ENCODE results near the gene NMT1. TPM values are rescaled to one million over a fixed set of nuclear protein-coding genes. Genes with fewer than 3 reads are reported as not detected.

Gene NMT1
- total and polyA plus RNA-seq, 2 donors, result 31.4 to 50.1 TPM

GRCh38 chr17:45098869-45099616 is 37.9 kb downstream of the NMT1 start:
- DNase-seq (ENCODE audit: extremely low spot score), result peak; percentile 35
- WGBS, result 50% methylated on average over 9 of the region's 9 CpGs
- Histone ChIP-seq H3K36me3 (ENCODE audit: insufficient read depth) (peaks cover 11% of the 10 kb centered on the region), H3K4me3 (ENCODE audit: low read depth, low read length) (no peak overlapping the region), H3K27ac (ENCODE audit: low read depth) (no peak overlapping the region), H3K4me1 (ENCODE audit: insufficient read depth) (no peaks in the 10 kb centered on the region)

GRCh38 chr17:45101546-45101882 is 40.4 kb downstream of the NMT1 start:
- Histone ChIP-seq H3K36me3 (ENCODE audit: insufficient read depth) (peaks cover 13% of the 10 kb centered on the region), H3K4me1 (ENCODE audit: insufficient read depth) (no peaks in the 10 kb centered on the region), H3K27ac (ENCODE audit: low read depth) (no peak overlapping the region), H3K4me3 (ENCODE audit: low read depth, low read length) (no peak overlapping the region)
- WGBS, result 74% methylated on average over 9 of the region's 9 CpGs
- no peak for DNase-seq (ENCODE audit: extremely low spot score)

GRCh38 chr17:45101883-45102811 is 41.0 kb downstream of the NMT1 start:
- Histone ChIP-seq H3K27ac (ENCODE audit: low read depth) (no peak overlapping the region), H3K4me3 (ENCODE audit: low read depth, low read length) (no peak overlapping the region), H3K4me1 (ENCODE audit: insufficient read depth) (no peaks in the 10 kb centered on the region), H3K36me3 (ENCODE audit: insufficient read depth) (peaks cover 11% of the 10 kb centered on the region)
- no peak for DNase-seq (ENCODE audit: extremely low spot score)
- 75% methylated on average over 12 of the region's 12 CpGs for WGBS

DNA sequence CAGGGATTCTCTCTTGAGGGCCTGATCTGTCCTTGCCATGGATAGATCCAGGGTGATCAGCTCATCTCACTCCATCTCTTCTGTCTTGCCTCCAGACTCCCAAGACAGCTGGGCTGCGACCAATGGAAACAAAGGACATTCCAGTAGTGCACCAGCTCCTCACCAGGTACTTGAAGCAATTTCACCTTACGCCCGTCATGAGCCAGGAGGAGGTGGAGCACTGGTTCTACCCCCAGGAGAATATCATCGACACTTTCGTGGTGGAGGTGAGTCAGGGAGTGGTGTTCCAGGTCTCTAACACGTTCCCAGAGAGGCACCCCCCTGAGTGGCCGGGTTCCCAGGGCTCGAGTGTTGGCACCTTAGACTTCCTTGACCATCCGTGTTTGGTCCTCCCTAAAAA is 41.7 kb downstream of the NMT1 start:
- DNase-seq (ENCODE audit: extremely low spot score), result no peak
- Histone ChIP-seq H3K27ac (ENCODE audit: low read depth) (no peak overlapping the region), H3K4me1 (ENCODE audit: insufficient read depth) (no peaks in the 10 kb centered on the region), H3K36me3 (ENCODE audit: insufficient read depth) (peaks cover 7% of the 10 kb centered on the region), H3K4me3 (ENCODE audit: low read depth, low read length) (no peak overlapping the region)
- 92% methylated on average over 9 of the region's 9 CpGs for WGBS

DNA sequence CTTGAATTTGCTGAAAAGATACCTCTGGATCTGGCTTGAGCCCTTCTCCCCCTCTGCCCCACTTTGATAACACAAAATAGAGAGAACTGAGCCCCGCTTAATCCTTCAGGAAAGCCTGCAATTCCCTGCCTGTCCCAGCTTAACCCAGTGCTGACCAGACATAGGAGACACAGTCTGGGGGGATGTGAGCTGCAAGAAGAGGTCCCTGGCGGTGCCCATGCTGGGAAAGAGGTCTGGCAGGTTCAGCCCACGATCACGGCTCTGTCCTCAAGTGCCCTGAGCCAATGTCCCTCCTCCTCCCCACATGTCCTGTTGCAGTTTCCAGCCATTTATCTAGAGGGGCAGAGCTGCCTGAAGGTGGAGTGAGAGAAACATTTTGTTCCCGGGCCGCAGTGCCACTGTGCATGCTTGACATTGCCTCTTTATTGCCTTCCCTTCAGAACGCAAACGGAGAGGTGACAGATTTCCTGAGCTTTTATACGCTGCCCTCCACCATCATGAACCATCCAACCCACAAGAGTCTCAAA is 42.2 kb downstream of the NMT1 start:
- DNase-seq (ENCODE audit: extremely low spot score), result no peak
- 82% methylated on average over 9 of the region's 9 CpGs for WGBS
- H3K36me3 ChIP-seq (ENCODE audit: insufficient read depth), result peaks cover 7% of the 10 kb centered on the region
- H3K27ac ChIP-seq (ENCODE audit: low read depth), result no peak overlapping the region
- no peak overlapping the region for H3K4me3 ChIP-seq (ENCODE audit: low read depth, low read length)
- H3K4me1 ChIP-seq (ENCODE audit: insufficient read depth), result no peaks in the 10 kb centered on the region

DNA sequence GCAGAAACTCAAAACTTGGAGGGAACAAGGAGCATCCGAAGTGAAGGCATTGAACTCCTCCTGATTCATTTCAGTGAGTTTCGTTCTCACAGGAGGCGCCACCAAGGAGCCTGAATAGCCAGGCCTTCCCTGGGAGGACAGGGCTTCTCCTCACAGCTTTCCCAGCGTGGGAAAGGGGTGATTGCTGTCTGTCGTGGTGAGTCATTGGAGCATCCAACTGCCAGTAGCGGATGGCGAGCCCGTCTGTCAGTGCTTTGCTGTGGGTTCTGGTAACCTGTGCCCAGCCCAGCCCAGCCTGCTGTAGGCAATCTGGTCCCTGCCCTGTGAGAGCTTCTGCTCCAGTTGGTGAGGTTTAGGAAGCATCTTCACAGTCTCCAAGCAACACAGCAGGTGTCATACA is 42.9 kb downstream of the NMT1 start:
- 90% methylated on average over 8 of the region's 8 CpGs for WGBS
- Histone ChIP-seq H3K36me3 (ENCODE audit: insufficient read depth) (peaks cover 7% of the 10 kb centered on the region), H3K4me3 (ENCODE audit: low read depth, low read length) (no peak overlapping the region), H3K27ac (ENCODE audit: low read depth) (no peak overlapping the region), H3K4me1 (ENCODE audit: insufficient read depth) (no peaks in the 10 kb centered on the region)
- DNase-seq (ENCODE audit: extremely low spot score), result no peak

DNA sequence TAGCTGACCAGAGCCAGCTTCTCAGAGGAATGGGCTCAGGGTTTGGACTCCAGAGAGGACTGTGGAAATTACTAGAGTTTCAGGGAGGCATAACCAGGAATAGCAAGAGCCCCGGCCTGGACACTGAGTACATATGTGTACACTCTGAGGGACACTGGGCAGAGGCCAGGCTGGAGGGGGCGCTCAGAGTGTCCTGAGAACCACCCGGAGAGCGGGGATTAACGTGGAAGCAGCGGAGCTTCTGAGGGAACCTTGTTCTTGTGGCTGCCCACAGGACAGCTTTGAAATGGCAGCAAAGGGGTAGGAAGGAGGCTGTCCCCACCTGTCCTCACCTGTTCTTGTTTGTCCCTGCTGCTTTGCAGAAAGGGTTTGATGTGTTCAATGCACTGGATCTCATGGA is 43.4 kb downstream of the NMT1 start:
- peaks cover 7% of the 10 kb centered on the region for H3K36me3 ChIP-seq (ENCODE audit: insufficient read depth)
- H3K27ac ChIP-seq (ENCODE audit: low read depth), result no peak overlapping the region
- H3K4me1 ChIP-seq (ENCODE audit: insufficient read depth), result no peaks in the 10 kb centered on the region
- 89% methylated on average over 6 of the region's 6 CpGs for WGBS
- no peak overlapping the region for H3K4me3 ChIP-seq (ENCODE audit: low read depth, low read length)
- no peak for DNase-seq (ENCODE audit: extremely low spot score)

GRCh38 chr17:45104907-45105624 is 43.9 kb downstream of the NMT1 start:
- Histone ChIP-seq H3K27ac (ENCODE audit: low read depth) (no peak overlapping the region), H3K4me3 (ENCODE audit: low read depth, low read length) (no peak overlapping the region), H3K36me3 (ENCODE audit: insufficient read depth) (peaks cover 7% of the 10 kb centered on the region), H3K4me1 (ENCODE audit: insufficient read depth) (no peaks in the 10 kb centered on the region)
- no peak for DNase-seq (ENCODE audit: extremely low spot score)
- WGBS, result 80% methylated on average over 17 of the region's 17 CpGs

DNA sequence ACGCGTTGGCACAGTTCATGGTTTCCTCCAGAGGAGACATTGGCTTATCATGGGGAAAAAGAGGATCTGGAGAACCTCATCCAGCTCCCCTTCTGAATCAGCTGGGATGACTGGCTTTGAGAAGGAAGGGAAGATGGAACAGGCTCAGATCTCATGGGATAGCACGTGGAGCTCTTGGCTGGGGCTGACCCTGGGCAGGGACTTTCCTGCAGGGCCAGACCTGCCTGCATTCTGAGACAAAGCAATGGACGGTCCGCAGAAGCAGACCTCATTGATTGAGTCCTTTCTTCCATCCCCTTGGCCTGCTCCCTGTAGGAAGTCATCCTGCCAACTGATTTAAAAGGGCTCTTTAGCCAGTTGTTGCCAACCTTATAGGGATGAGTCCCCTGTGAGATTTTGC is 45.0 kb downstream of the NMT1 start:
- DNase-seq (ENCODE audit: extremely low spot score), result no peak
- H3K4me3 ChIP-seq (ENCODE audit: low read depth, low read length), result no peak overlapping the region
- H3K36me3 ChIP-seq (ENCODE audit: insufficient read depth), result peaks cover 7% of the 10 kb centered on the region
- 79% methylated on average over 5 of the region's 5 CpGs for WGBS
- H3K27ac ChIP-seq (ENCODE audit: low read depth), result no peak overlapping the region
- H3K4me1 ChIP-seq (ENCODE audit: insufficient read depth), result no peaks in the 10 kb centered on the region

DNA sequence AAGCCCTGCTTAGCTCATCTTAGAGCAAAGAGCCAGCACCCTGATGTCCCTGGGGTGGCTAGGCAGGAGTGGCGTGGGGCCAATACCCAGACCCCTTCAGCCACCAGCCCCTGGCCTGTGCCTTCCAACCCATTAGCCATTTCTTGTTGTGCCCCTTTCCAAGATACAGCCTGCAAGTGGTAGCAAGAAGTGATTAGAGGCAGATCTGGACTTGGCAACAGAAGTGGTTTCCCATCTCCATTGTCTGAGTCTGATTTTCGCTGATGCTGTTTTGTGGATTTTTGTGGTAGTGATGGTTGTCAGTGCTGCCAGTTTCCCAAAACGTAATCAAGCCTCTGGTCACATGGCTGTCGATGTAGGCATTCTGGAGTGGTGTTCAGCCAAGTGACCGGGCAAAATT is 45.5 kb downstream of the NMT1 start:
- no peaks in the 10 kb centered on the region for H3K4me1 ChIP-seq (ENCODE audit: insufficient read depth)
- no peak for DNase-seq (ENCODE audit: extremely low spot score)
- 86% methylated on average over 5 of the region's 5 CpGs for WGBS
- H3K36me3 ChIP-seq (ENCODE audit: insufficient read depth), result peaks cover 7% of the 10 kb centered on the region
- no peak overlapping the region for H3K27ac ChIP-seq (ENCODE audit: low read depth)
- no peak overlapping the region for H3K4me3 ChIP-seq (ENCODE audit: low read depth, low read length)

DNA sequence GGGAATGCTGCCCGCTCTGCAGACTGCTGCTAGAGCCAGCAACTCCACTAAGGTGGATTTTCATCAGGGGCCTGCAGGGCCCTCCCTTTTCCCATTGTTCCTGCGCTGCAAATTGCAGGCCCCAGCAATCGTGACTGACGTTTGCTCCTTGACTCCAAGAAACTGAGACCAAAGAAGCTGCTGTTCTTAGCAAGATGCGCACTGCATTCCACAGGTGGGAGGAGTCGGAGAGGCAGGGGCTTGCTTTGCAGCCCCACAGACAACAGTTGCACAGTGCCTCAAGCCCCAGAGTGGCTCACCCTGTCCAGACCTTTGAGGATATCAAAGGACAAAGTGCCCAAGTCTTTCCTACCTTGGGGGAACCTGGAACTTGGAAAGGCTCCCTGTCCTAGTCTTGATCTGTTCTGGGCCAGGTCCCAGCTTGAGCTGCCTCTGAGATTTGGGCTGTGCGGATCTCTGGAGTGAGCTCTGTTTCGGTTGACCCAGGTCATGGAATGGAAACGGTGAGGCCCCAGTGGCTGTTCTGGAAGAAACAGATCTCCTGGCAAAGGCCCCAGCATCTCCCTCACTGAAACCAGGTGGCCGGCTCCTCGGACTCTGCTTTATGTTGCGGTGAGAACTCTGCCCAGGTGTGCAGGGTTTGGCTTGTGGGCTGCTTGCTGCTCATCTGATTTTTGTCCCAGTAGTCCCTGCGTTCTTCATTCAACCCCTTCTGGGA is 46.3 kb downstream of the NMT1 start:
- Histone ChIP-seq H3K4me3 (ENCODE audit: low read depth, low read length) (no peak overlapping the region), H3K27ac (ENCODE audit: low read depth) (no peak overlapping the region), H3K36me3 (ENCODE audit: insufficient read depth) (peaks cover 7% of the 10 kb centered on the region), H3K4me1 (ENCODE audit: insufficient read depth) (no peaks in the 10 kb centered on the region)
- 72% methylated on average over 13 of the region's 13 CpGs for WGBS
- no peak for DNase-seq (ENCODE audit: extremely low spot score)

- no peak overlapping the region for H3K4me3 ChIP-seq (ENCODE audit: low read depth, low read length)
- no peak for DNase-seq (ENCODE audit: extremely low spot score)
- no peak overlapping the region for H3K27ac ChIP-seq (ENCODE audit: low read depth)
- 55% methylated on average over 9 of the region's 9 CpGs for WGBS
- H3K4me1 ChIP-seq (ENCODE audit: insufficient read depth), result no peaks in the 10 kb centered on the region
- H3K36me3 ChIP-seq (ENCODE audit: insufficient read depth), result peaks cover 7% of the 10 kb centered on the region
Measured at GRCh38 chr17:45108051-45108450, 46.9 kb downstream of the NMT1 start.
